PC-3 (cell line): Measurements from ENCODE around the gene FOXJ3.

Experiments used
- CTCF ChIP-seq: fragments of 300-600 bp; sonication (generic); conservative IDR thresholded peaks from 2 replicates; pipeline ENCODE4 v1.5.1; 2017; ENCODE audit warnings: antibody characterized with exemption, low read depth, mild to moderate bottlenecking, low read length
- EZH2 ChIP-seq: fragments of 300-600 bp; sonication (generic); IDR thresholded peaks from one replicate; pipeline ENCODE4 v1.6.1; 2017; ENCODE audit warnings: antibody characterized with exemption, mild to moderate bottlenecking, low read length; ENCODE audit not compliant: unreplicated experiment
- EZH2phosphoT487 ChIP-seq: fragments of 300-600 bp; sonication (generic); IDR thresholded peaks from 2 replicates; pipeline ENCODE4 v1.6.1; 2018; ENCODE audit warnings: mild to moderate bottlenecking, antibody characterized with exemption, low read length, borderline replicate concordance

- TF ChIP-seq CTCF (no peak), EZH2 (no peak), EZH2phosphoT487 (no peak)
Measured at GRCh38 chr1:42343049-42343448, 8.0 kb upstream of the FOXJ3 start.
